BLaER1 (cell line): ENCODE measurements around the gene THRSP.
"Not testable (repeated sequence)": the region's sequence is repeated elsewhere in the genome, so short reads cannot be mapped to it uniquely, and the experiment has no call there.

ENCODE experiments used
- H3K27ac ChIP-seq: shearing (Covaris generic); formaldehyde crosslinking; 2 replicates; pipeline ENCODE4 v1.8.1; 2022
- H3K27me3 ChIP-seq: shearing (Covaris generic); formaldehyde crosslinking; 2 replicates; pipeline ENCODE4 v1.8.1; 2022
- H3K36me3 ChIP-seq: shearing (Covaris generic); formaldehyde crosslinking; 2 replicates; pipeline ENCODE4 v1.8.1; 2022
- H3K4me1 ChIP-seq: shearing (Covaris generic); formaldehyde crosslinking; 2 replicates; pipeline ENCODE4 v1.8.1; 2022
- H3K4me2 ChIP-seq: shearing (Covaris generic); formaldehyde crosslinking; 2 replicates; pipeline ENCODE4 v1.8.1; 2022
- H3K4me3 ChIP-seq: shearing (Covaris generic); formaldehyde crosslinking; 2 replicates; pipeline ENCODE4 v1.8.1; 2022
- H3K9ac ChIP-seq: shearing (Covaris generic); formaldehyde crosslinking; 2 replicates; pipeline ENCODE4 v1.8.1; 2022
- H3K9me3 ChIP-seq: shearing (Covaris generic); formaldehyde crosslinking; 2 replicates; pipeline ENCODE4 v1.8.1; 2022
- H4K20me1 ChIP-seq: shearing (Covaris generic); formaldehyde crosslinking; 2 replicates; pipeline ENCODE4 v1.8.1; 2022
- Cebpa-rat ChIP-seq: shearing (Covaris generic); IDR thresholded peaks from 2 replicates; pipeline ENCODE4 v1.8.1; 2022

Gene THRSP

DNA sequence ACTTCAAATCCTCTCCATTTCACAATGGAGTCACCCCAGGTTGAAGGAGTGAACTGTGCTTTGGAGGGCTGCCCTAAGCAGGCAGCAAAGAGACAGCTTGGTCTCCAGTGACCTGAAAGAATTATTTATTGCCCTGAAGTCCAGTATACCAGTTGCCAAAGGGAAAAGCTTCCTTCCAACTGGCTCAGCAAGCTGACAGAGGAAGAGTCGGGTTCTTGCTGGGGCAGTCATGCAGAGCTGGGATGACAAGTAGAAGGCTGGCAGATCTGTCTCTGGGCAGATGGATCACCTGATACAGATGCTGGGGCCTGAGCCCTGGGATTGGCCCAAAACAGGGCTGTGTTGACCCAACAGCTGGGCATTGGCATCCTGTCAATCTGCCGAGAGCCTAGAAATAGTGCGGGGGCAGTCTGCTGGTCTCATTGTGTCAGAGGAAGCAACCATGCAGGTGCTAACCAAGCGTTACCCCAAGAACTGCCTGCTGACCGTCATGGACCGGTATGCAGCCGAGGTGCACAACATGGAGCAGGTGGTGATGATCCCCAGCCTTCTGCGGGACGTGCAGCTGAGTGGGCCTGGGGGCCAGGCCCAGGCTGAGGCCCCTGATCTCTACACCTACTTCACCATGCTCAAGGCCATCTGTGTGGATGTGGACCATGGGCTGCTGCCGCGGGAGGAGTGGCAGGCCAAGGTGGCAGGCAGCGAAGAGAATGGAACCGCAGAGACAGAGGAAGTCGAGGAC, at the start of gene THRSP:
THRSP (plus strand) TSS at position 422 of the 742 bp plus-strand sequence; CDS start at position 443, 21 bp downstream.
- no peak for TF ChIP-seq Cebpa-rat
- 0 out of 2 replicates have a peak, but pooled peaks cover 4% of the 10 kb centered on the region for H3K27me3 ChIP-seq
- no peaks in the 10 kb centered on the region for H3K9me3 ChIP-seq
- H4K20me1 ChIP-seq = 0 out of 2 replicates have a peak, but pooled peaks cover 3% of the 10 kb centered on the region
- no peaks in the 10 kb centered on the region for H3K4me1 ChIP-seq
- no peak within 1 kb of the TSS for H3K27ac ChIP-seq
- H3K9ac ChIP-seq = no peak within 1 kb of the TSS
- H3K4me3 ChIP-seq = no peak within 1 kb of the TSS
- no peak within 1 kb of the TSS for H3K4me2 ChIP-seq
- peaks cover 27% of the 10 kb centered on the region for H3K36me3 ChIP-seq

DNA sequence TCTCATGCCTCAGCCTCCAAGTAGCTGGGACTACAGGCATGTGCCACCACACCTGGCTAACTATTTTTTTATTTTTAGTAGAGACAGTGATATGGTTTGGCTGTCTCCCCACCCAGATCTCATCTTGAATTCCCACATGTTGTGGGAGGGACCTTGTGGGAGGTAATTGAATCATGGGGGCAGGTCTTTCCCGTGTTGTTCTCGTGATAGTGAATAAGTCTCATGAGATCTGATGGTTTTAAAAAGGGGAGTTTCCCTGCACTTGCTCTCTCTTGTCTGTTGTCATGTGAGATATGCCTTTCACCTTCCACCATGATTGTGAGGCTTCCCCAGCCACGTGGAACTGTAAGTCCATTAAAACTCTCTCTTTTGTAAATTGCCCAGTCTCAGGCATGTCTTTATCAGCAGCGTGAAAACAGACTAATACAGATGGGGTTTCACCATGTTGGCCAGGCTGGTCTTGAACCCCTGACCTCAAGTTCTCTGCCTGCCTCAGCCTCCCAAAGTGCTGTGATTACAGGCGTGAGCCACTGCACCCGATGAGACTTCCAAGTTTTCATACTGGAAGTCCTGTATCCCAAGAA, 48.6 kb upstream of the THRSP start:
- not testable (repeated sequence) for H4K20me1 ChIP-seq, H3K27me3 ChIP-seq, H3K4me2 ChIP-seq, H3K4me3 ChIP-seq, H3K9ac ChIP-seq, H3K36me3 ChIP-seq, H3K4me1 ChIP-seq, H3K27ac ChIP-seq, H3K9me3 ChIP-seq

DNA sequence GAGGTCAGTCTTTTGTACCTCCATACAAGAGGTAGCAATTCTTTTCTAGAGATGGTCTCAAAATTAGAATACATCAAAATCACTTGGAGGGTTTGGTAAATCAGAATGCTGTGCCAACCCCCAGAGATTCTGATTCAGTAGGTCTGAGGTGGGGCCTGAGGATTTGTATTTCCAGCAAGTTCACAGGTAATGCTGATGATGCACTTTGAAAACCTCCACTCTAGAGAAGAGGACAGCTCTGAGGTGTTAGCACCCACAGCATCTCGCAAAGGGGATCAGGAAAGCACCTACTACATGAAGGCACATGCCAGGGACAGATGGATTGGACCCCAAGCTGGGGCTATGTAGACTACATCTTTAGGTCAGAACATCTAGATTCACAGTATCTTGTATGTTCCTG, 47.8 kb upstream of the THRSP start:
- Histone ChIP-seq H3K36me3 (no peaks in the 10 kb centered on the region), H4K20me1 (no peaks in the 10 kb centered on the region), H3K9me3 (no peaks in the 10 kb centered on the region), H3K4me2 (no peak overlapping the region), H3K9ac (no peak overlapping the region), H3K4me1 (no peaks in the 10 kb centered on the region), H3K27me3 (no peaks in the 10 kb centered on the region), H3K27ac (no peak overlapping the region), H3K4me3 (no peak overlapping the region)
- no peak for TF ChIP-seq Cebpa-rat

- no peak for TF ChIP-seq Cebpa-rat
- Histone ChIP-seq H3K4me2 (no peak overlapping the region), H3K36me3 (no peaks in the 10 kb centered on the region), H3K9ac (no peak overlapping the region), H3K27me3 (no peaks in the 10 kb centered on the region), H3K4me1 (no peaks in the 10 kb centered on the region), H3K9me3 (no peaks in the 10 kb centered on the region), H3K27ac (no peak overlapping the region), H3K4me3 (no peak overlapping the region), H4K20me1 (no peaks in the 10 kb centered on the region)
Measured at GRCh38 chr11:78019808-78020207, 43.9 kb upstream of the THRSP start.

DNA sequence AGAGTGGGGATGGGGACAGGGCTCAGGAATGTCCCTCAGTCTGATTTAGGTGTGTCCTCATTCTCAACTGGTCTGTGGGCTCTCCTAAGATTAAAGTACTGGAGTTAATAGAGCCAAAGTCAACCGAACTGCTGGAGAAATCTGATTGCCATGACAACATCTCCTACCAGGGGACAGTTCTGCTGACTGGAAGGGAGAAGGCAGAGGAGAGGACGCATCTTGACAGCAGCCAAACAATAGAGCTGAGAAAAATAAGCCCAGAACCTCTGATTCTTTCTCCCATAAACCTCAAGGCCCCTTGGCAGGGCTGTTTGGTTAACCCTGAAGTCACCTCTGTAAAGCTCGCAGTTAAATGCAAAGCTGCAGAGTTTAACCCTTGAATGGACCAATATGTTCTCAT, 43.4 kb upstream of the THRSP start:
- Histone ChIP-seq H3K4me1 (no peaks in the 10 kb centered on the region), H3K27ac (no peak overlapping the region), H4K20me1 (no peaks in the 10 kb centered on the region), H3K4me2 (no peak overlapping the region), H3K4me3 (no peak overlapping the region), H3K9me3 (no peaks in the 10 kb centered on the region), H3K27me3 (no peaks in the 10 kb centered on the region), H3K9ac (no peak overlapping the region), H3K36me3 (no peaks in the 10 kb centered on the region)
- no peak for TF ChIP-seq Cebpa-rat

GRCh38 chr11:78021611-78022010, 42.0 kb upstream of the THRSP start:
- H3K27me3 ChIP-seq = no peaks in the 10 kb centered on the region
- H3K4me1 ChIP-seq = no peaks in the 10 kb centered on the region
- no peaks in the 10 kb centered on the region for H4K20me1 ChIP-seq
- no peak overlapping the region for H3K4me2 ChIP-seq
- H3K36me3 ChIP-seq = no peaks in the 10 kb centered on the region
- H3K9me3 ChIP-seq = no peaks in the 10 kb centered on the region
- H3K9ac ChIP-seq = no peak overlapping the region
- TF ChIP-seq Cebpa-rat = no peak
- H3K4me3 ChIP-seq = no peak overlapping the region
- H3K27ac ChIP-seq = no peak overlapping the region

DNA sequence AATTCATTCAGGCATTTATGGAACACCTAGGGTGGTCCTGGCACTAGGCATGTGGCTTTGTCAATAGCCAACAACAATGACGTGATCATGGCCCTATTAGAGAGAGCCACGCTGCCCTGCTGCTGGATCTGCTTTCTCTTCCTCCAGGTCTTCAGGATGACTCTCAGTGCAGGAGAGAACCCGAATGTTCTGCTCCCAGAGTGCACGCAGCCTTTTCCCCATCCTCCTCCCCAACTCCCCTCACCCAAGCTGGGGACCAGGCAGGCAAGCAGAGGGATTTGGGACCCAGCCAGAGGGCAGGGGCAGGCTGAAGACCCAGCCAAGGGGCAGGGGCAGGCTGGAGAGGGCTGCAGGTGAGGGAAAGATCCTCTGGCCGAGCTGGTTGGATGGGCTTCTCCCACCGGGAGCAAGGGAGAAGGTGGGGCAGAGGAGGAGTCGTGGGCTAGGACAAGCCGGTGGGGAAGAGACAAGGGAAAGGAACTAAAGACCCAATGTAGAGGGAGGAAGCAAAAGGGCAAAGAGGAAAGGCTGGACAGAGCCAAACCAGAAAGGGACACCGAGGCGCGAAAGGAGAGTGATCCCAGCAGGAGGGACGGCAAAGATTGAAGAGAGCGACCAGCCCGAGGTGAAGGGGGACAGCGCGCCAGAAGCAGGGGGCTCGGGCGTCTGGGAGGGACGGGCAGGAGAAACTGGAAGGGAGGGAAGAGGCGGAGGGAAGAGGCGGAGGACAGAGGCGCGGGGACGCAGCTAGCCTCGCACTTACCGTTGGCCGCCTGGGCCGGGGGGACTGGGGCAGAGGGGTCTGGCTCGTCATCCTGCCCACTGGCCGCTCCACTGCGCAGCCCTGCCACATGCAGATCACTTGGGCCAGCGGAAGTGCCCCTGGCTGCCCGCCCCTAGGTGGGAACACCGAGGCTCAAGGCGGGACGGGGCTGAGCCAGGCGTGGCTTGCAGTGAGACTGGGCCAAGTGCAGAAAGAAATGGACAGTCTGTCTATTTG, 41.0 kb upstream of the THRSP start, which contains the start of gene KCTD14:
KCTD14 (minus strand) TSS at position 880 of the 1,000 bp plus-strand sequence; CDS start at position 853, 27 bp downstream.
- no peak for TF ChIP-seq Cebpa-rat
- no peaks in the 10 kb centered on the region for H3K27me3 ChIP-seq
- no peak within 1 kb of the TSS for H3K4me3 ChIP-seq
- H3K4me1 ChIP-seq = no peaks in the 10 kb centered on the region
- no peak within 1 kb of the TSS for H3K27ac ChIP-seq
- H4K20me1 ChIP-seq = no peaks in the 10 kb centered on the region
- H3K9ac ChIP-seq = no peak within 1 kb of the TSS
- no peaks in the 10 kb centered on the region for H3K36me3 ChIP-seq
- no peak within 1 kb of the TSS for H3K4me2 ChIP-seq
- H3K9me3 ChIP-seq = no peaks in the 10 kb centered on the region

GRCh38 chr11:78023426-78023825, 40.2 kb upstream of the THRSP start:
- H3K36me3 ChIP-seq = no peaks in the 10 kb centered on the region
- no peaks in the 10 kb centered on the region for H3K4me1 ChIP-seq
- H3K4me2 ChIP-seq = no peak overlapping the region
- no peaks in the 10 kb centered on the region for H3K27me3 ChIP-seq
- H3K4me3 ChIP-seq = no peak overlapping the region
- TF ChIP-seq Cebpa-rat = no peak
- H3K27ac ChIP-seq = no peak overlapping the region
- H4K20me1 ChIP-seq = no peaks in the 10 kb centered on the region
- H3K9me3 ChIP-seq = no peaks in the 10 kb centered on the region
- no peak overlapping the region for H3K9ac ChIP-seq

DNA sequence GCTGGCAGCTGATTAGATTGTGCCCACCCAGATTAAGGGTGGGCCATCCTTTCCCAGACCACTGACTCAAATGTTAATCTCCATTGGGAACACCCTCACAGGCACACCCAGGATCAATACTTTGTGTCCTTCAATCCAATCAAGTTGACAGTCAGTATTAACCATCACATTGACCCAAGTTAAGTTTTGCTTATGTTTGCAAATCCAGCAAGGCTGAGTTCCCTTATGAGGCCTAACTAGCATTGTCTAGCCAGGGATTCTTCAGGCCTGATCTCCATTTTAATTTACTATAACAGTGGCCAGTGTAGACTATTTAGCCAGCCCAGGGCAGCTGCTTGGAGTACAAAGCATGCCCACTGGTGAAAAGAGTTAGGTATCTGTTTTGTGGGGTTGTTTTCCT, 38.3 kb upstream of the THRSP start:
- Histone ChIP-seq H3K4me3 (no peak overlapping the region), H3K27ac (no peak overlapping the region), H3K4me1 (peaks cover 2% of the 10 kb centered on the region), H3K4me2 (no peak overlapping the region), H3K27me3 (no peaks in the 10 kb centered on the region), H3K9ac (no peak overlapping the region), H3K9me3 (no peaks in the 10 kb centered on the region), H3K36me3 (no peaks in the 10 kb centered on the region), H4K20me1 (no peaks in the 10 kb centered on the region)
- no peak for TF ChIP-seq Cebpa-rat
